HTERT RPE-1 (cell line): ENCODE data around the gene TRIM31.
"Not testable (repeated sequence)": the region's sequence is repeated elsewhere in the genome, so short reads cannot be mapped to it uniquely, and the experiment has no call there.

Source experiments
- in situ Hi-C: fragments of 300-500 bp; cut with MboI; formaldehyde crosslinking; loops from 4 replicates; pipeline ENCODE4 v1.14.3; 2020; ENCODE audit warnings: low sequenced_read_pairs

TRIM31 gene

DNA sequence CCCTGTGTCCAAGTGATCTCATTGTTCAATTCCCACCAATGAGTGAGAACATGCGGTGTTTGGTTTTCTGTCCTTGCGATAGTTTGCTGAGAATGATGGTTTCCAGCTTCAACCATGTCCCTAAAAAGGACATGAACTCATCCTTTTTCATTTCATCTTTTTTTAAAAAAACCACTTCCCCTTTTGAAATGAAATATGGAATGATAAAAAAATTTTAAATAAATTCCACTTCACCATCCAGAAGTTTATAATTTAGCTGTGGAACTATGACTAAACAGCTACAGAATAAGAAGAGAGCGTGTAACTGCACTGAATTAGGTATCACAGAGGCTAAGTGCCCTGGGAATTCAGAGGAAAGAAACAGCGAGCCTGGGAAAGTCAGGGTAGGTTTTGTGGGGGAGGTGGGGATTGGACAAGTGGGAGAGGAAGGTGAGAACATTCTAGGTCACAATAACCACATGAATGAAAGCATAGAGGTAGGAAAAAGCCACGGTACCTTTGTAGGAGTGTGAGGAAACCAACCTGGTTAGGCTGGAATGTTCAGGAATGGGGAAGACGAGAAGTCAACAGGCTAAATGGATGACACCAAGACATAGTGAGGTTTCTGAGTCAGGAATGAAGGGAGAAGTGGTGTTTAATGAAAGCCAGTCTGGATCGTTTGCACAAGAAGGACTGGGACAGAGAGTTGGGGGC lies 37.1 kb upstream of the TRIM31 start:
- in situ Hi-C loops: no loop called here

DNA sequence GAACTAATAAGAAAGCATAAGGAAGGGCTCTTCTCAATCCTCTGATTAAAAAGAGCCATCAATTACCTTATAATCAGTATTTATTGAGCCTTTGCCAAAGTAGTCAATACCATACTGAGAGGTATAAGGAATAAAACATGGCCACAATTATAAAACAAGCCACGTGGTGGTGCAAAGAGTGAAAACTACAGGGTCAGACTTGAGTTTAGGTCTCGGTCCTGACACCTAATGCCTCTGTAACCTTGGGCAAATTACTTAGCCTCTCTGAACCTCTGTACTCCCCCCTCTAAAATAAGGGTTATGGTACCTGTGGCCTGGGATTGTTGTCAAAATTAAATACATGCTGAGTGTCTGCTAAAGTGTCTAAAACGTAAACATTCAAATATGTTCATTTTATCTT lies 36.3 kb upstream of the TRIM31 start:
- in situ Hi-C loops: no loop called here

DNA sequence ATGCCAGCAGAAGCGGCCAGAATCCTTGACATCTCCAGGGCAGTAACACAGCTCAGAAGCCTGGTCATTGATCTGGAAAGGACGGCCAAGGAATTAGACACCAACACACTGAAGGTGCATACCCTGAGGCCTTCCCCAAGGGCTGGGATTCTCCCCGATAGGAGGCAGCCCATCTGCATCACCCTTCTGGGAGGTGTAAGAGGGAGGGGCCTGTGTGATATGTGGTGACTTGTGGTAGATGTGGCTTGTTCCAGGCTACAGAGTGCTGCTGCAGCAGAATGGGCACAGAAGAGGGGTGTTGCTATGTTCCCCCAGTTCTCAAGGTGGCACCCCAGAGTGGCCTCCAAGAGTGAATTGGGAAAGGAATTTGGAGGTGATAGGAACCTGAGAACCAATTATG lies 34.2 kb upstream of the TRIM31 start:
- in situ Hi-C loops: no loop called here

DNA sequence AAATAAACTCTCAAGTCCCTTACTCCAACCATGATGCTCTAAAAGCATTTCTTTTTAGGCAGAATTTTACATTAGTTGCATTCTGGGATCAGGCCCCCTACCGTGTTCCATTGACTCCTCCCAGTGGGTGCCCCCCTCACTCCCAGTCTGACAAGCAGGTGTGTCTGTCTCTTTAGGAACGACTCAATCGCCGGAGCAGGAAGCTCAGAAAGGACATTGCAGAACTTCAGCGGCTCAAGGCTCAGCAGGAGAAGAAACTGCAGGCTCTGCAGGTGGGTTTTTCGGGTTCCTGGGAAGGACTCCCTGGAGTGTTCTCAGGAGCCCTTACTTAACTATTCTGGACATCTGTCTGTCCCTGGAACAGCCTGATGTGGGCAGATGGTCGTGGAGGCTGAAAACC lies 32.9 kb upstream of the TRIM31 start:
- in situ Hi-C loops: no loop called here

DNA sequence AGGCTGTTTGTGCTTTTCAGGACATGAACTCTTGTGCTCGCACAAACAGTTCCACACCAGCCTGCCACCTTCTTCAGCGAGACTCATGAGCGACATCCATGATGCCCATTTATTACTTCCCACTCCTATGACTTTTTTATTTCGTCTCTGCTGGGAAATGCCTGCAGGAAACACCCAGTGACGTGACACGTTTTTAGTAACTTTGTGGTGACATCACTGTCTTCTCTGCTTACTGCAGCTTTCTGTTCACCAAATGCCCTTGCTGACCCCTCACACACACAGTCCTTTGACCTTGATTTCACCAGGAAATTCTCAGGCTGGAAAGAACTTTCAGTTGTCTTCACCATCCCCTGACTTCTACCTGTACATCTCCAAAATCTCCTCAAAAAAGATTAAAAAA lies 31.9 kb upstream of the TRIM31 start:
- in situ Hi-C loops: no loop called here

DNA sequence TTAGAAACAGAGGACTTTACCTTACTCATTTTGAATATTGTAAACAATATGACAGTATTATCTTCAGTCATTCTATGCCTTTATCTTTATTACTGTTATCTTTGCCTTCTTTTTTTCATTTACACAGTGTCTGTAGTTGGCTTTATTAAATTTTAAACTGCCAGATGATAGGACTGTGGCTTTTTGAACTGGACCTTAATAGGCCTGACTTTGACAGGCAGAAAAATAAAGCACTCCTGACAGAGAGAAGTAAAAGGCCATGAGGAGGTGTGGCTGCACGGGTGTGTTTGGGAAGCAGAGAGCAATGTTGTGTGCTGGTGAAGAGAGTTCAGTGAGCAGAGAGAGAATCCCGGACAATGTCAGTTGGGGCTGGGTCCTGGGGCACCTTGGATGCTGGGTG lies 30.9 kb upstream of the TRIM31 start:
- in situ Hi-C loops: no loop called here

DNA sequence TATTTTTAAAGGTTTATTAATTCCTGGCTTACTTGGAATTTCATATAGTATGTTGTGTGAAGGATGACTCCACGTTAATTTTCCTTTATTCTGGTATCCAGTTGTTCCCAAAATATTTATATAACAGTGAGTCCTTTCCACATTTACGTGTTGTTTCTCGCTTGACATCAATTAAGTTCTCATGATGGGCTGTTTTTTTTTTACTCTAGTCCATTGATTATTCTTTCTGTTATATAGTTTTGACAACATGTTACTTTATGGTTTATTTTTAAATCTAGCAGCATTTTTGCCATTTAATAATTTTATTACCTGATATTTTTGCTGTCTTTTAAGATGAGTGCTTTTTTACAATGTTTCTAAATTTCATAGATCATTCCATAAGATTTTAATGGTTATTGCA lies 29.8 kb upstream of the TRIM31 start:
- in situ Hi-C loops: no loop called here

DNA sequence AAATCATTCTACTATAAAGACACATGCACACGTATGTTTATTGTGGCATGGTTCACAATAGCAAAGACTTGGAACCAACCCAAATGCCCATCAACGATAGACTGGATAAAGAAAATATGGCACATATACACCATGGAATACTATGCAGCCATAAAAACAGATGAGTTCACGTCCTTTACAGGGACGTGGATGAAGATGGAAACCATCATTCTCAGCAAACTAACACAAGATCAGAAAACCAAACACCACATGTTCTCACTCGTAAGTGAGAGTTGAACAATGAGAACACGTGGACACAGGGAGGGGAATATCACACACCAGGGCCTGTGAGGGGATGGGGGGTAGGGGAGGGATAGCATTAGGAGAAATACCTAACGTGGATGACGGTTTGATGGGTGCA lies 27.4 kb upstream of the TRIM31 start:
- in situ Hi-C loops: not testable (repeated sequence)

DNA sequence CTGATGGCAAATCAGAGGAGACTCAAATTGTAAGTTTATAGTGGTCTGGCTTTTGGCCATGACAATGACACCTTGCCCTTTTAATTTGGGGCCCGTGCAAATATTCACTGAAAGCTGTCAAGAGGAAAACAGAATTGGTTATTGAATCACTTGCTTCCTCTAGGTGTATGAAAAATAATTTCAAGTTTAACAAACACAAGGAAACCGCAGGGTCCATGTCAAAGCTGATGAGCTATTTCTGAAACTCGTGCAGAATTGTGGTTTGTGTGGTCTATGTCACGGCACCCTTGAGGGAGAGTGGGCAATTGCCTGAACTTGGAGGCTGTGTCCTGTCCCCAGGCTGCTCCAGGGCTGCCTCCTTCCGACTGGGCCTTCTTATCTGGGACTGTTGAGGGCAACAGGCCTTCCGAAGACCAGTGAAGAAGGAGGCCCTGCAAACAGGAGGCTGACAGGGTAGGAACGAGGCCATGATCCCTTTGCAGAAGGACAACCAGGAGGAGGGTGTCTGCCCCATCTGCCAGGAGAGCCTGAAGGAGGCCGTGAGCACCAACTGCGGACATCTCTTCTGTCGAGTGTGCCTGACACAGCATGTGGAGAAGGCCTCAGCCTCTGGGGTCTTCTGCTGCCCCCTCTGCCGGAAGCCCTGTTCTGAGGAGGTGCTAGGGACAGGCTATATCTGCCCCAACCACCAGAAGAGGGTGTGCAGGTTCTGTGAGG lies 23.8 kb upstream of the TRIM31 start:
- in situ Hi-C loops: no loop called here

DNA sequence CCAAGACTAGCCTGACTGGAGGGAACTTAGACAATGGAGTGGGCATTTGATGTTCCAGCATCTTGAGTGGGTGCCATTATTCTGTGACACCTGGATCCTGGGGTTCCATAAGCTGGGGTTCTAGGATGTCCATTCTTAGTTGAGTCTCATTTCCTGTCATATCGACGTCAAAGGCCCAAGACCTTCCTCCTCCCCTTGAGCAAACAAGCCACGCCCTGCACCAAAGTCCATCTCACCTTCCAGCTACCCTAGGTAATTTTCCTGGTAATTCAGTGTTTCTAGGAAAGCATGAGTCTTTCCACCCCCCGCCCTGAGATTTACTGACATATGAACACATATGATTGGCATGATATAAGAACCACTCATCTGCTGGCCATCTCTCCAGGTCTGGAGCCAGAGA lies 22.9 kb upstream of the TRIM31 start, which contains the start of gene TRIM40:
TSS of gene TRIM40 (plus strand) at position 384 of the 400 bp plus-strand sequence. CDS start 897 bp downstream, outside the sequence.
- in situ Hi-C loops: no loop called here

DNA sequence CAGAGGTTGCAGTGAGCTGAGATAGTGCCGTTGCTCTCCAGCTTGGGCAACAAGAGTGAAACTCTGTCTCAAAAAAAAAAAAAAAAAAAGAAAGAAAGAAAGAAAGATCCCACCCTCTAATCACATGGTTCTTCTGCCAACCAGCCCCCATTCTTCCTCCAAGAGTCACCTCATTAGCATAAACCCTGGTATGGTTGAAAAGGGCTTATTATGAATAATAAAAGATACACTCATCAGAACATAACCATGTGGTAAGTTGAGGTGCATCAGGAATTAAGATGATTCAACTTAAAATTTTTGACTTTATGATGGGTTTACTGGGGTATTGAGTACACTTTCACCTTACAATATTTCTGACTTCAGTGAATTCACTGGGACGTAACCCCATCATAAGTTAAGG lies 22.3 kb upstream of the TRIM31 start:
- in situ Hi-C loops: no loop called here

DNA sequence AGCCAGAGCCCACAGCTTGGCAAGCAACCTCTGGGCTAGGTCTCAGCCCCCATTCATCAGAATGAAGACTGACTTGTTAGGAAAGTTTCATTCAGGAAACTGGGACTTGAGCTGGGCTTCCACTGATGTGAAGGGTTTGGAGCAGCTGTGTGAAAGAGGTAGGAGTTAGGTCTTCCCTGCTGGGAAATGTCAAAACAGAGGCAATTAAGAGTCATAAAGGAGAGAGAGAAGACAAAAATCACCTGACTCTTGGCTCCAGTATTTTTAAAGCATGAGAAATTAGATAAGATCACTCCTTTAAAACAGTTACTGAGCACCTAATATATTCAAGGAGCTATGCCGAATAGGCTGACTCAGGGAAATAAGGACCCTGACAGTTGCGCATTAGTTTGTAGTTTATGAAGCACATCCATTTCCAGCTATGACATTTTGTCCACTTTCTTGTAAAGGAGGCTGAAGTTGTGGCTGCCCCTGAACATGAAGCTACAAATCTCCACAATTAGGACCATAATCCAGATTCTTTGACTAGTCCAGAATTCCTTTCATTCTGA lies 19.1 kb upstream of the TRIM31 start:
- in situ Hi-C loops: no loop called here

DNA sequence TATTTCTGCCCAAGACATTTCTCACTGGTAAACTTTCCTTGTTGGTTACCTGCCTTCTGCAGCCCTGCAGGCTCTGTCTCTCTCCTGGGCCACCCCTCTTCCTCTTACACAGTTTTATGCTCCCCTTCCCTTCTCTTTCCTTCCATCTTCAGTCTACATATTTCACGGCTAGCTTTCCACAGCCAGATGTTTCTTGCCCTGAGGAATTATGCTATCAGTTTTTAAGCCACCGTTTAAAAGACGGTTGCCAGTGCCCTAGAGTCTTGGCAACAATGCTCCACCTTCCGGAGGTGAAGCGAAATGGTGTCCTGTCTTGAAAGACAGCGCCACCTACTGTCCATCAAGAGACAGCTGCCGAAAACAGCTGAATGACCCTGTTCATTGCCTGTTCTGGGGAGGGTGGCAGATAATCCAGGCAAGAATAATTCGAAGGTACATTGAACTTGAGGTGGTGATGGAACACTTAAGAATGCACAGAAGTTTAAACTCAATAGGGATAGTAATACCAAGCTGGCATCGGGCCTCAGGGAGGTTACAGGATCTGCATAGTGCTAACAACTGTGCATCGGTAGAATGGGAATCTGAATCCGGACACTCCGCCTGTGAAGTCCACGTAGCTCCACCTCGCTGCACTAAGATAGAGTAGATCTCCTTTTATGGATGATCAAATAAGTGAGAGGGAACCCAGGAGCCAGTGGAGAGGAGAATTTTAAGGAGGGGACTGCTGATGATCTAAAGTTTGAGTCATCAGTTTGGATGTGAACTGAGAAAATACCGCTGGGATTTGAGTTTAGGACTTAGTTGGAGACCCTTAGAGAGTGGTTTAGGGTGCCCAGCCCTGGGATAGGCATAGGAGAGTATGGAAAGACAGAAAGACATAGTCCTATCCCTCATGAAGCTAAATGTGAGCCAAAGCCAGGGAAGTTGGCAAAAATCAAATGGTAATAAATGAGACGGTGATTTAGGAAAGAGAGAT lies 18.3 kb upstream of the TRIM31 start:
- in situ Hi-C loops: no loop called here

DNA sequence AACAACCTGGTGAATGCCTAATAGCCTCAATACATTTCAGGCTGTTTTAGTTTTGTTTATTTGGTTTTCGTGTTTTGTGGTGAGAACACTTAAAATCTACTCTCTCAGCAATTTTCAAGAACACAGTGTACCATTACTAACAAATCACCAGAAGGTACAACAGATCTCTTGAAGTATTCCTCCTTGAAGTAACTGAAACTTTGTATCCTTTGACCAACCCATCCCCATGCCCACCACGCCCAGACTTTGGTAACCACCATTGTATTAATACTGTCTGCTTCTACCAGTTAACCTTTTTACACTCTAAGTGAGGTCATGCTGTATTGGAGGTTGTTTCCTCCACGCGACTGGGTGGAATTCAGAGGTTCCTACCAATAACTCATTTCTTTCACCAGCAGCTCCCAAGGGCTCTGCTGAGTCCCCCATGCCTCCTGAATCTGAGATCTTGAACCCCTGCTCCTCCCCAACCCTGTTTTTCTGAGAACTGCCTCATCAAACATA lies 17.3 kb upstream of the TRIM31 start:
- in situ Hi-C loops: no loop called here

DNA sequence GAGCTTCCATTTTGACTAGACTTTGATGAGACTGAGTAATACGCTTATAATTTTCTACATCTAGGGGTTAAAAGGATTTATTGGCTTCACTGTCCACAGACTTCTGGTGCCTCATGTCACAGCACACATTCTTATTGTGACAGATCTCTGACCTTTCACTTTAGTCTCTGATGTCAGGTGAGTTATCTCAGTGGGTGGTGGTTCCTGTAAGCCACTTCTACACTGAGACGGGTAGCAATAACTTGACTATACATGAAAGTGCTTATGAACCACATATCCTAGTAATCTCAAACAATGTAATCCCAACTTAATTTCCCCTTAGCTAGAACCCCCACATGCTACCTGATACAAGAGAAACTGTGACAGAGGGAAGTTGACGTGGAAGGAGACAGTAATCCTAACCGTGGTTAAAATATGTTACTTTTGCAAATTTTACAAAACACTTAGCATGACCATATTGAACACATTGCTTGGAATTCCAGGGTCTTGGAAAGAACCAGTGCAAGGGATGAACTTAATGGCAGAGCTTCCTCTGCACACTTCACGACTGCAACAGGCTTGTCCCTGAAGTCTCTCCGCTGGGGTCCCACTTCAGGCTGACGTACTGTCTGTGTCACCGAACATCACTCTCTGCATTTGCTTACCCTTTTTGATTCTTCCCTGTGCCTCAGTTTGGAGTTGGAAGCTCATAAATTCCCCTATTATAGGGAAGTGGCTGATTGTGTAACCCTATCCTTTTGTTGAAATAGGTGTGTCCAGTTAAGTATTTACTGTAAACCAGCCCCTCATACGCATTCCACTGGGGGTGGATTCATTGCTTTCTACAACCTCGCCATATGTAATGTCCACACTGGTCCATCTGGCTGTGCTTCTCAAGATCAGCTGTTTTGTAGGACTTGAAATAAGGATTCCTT lies 16.6 kb upstream of the TRIM31 start:
- in situ Hi-C loops: no loop called here

DNA sequence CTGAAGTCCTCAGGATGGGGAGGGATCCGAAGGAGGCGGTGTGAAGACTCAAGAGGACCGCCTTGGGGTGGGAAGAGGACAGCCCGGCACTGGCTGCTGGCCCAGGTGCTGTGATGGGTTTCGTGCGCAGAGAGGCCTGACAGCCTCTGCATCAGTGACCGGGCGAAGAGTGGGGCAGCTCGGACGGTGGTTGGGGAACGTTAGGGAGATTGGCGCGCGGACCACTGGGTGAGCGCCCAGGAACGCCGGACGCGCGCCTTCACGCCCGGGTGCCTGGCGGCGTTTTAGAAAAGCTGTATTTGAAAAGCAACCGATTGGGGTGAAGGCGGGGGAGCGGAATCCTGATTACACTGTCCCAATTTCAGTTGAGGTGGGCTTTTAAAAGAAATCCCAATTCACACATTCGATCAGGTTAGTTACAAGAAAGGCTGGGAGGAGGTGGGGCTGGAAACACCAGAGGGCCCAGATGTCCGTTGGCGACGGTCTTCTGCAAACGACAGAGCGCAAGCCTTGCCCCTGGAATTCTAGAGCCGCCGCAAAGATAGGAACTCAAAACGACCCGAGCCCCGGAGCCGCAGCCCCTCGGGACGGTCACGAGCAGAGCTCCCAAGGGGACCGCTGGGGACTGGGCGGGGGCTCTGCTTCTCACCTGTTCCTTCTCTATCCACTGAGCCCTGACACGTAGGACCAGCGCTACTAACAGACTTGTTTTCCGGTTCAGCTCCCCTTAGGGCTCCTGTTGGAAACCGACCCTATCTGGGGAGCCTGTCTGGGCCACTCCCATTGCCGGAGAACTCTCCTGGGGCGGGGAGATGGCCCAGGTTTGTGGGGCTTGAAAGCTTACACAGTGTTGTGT lies 14.6 kb upstream of the TRIM31 start:
- in situ Hi-C loops: no loop called here

DNA sequence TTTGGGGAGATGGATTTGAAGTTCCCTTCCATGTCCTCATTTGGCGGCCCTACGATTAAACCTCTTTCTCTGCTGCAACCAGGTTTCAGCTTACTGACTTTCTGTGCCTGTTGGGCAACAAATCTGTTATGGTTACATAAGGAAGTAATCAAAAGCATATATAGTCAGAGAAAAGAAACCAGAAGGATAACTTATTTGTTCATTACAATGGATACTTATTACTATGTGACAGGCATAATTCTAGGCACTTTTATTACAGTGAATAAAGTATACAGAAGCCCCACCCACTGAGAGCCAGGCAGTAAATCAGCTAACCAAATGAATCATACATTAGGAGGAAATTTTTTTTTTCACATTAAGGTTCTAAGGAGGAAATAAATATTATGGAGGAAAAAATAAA lies 9.6 kb upstream of the TRIM31 start:
- in situ Hi-C loops: no loop called here

DNA sequence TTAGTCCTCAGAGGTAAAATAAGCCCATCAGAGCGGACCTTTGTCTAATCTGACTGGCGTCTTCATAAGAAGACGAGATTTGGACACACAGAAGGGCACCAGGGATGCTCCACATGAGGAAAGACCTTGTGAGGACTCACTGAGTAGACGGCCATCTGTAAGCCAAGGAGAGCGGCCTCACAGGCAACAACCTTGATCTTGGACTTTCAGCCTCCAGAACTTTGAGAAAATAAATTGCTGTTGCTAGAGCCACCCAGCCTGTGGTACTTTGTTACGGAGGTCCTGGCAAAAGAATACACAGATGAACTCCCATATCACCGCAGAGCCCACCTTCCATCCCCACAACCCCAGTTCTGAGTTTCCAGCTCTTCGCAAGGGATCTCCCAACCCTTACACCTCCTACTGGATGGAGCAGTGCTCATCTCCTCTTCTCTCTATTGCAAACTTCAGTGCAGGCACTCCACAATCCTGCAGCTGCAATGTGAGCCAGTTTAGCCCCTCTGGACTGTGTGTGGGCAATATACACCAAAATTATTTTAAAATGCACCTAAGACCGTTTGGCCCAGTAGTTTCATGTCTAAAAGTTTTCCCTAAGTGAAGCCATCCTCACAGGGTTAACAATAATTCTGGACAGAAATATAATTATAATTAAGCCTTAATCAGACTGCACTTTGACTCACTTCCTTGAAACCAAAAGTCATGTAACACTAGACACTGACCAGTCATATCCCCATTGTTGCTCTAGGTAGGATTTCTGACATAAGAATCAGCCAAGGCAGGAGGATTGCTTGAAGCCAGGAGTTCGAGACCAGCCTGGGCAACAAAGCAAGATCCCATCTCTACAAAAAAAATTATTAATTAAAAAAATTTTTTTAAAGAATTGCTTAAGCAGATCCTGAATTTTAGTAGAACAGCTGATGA lies 8.8 kb upstream of the TRIM31 start:
- in situ Hi-C loops: no loop called here
